Kidney (tissue), 14 donors: Measurements from ENCODE around the gene PRKAG2. TPM values are rescaled to one million over a fixed set of nuclear protein-coding genes. Genes with fewer than 3 reads are reported as not detected.

ENCODE experiments used
- DNase-seq, 5 donors: peaks; one replicate each; pipeline ENCODE4 v3.0.0-alpha.2; 2013 to 2020
- FAIRE-seq: peaks from 2 replicates; lab custom pipeline; 2012; peaks lifted over from hg19 to GRCh38; lab: Jason Lieb, UNC
- H3K27ac ChIP-seq, 2 donors: one replicate each; pipeline ENCODE4 v1.7.0; 2013; ENCODE audit warnings: low read depth in 2 of 2, low read length in 2 of 2, inconsistent platforms in 1 of 2
- H3K27me3 ChIP-seq: one replicate; pipeline ENCODE4 v1.7.1; 2013; ENCODE audit warnings: low read length, inconsistent platforms; ENCODE audit not compliant: control insufficient read depth, insufficient read depth
- H3K36me3 ChIP-seq, 3 donors: one replicate each; pipeline versions ENCODE4 v1.7.0 to v1.7.1; 2013; ENCODE audit warnings: low read length in 3 of 3, control low read depth in 1 of 3, inconsistent platforms in 1 of 3; ENCODE audit not compliant: insufficient read depth in 3 of 3, control insufficient read depth in 2 of 3
- H3K4me1 ChIP-seq, 3 donors: one replicate each; pipeline versions ENCODE4 v1.7.0 to v1.7.1; 2013; ENCODE audit warnings: low read length in 3 of 3, inconsistent platforms in 1 of 3, low read depth in 1 of 3; ENCODE audit not compliant: control insufficient read depth in 2 of 3, insufficient read depth in 2 of 3
- H3K4me3 ChIP-seq, 3 donors: one replicate each; pipeline versions ENCODE4 v1.7.0 to v1.8.1; 2013; ENCODE audit warnings: low read length in 3 of 3, control low read depth in 1 of 3, inconsistent platforms in 1 of 3
- H3K9ac ChIP-seq, 3 donors: one replicate each; pipeline versions ENCODE4 v1.7.0 to v1.7.1; 2013; ENCODE audit warnings: low read length in 3 of 3, control low read depth in 1 of 3, inconsistent platforms in 1 of 3
- H3K9me3 ChIP-seq, 3 donors: one replicate each; pipeline versions ENCODE4 v1.7.0 to v1.7.1; 2013; ENCODE audit warnings: low read length in 3 of 3, control low read depth in 1 of 3, inconsistent platforms in 1 of 3; ENCODE audit not compliant: control insufficient read depth in 2 of 3, insufficient read depth in 1 of 3
- intact Hi-C: fragments of 100-400 bp; cut with DNase I; formaldehyde crosslinking; loops from one replicate; pipeline ENCODE4 v1.11.1; 2022
- polyA plus RNA-seq: library from polyadenylated mRNA; stranded (reverse); fragments of 350-450 nt; fragmentation: Illumina TruSeq; extraction: RNeasy Lipid Tissue Mini Kit (QIAGEN cat#74804); gene quantifications from one replicate; pipeline ENCODE4 v1.2.3, GENCODE V29; 2014; ENCODE audit warnings: low read depth, low replicate concordance; ENCODE audit not compliant: insufficient read depth
- total RNA-seq: library from RNA; stranded (reverse); fragmentation: NEBNext Ultra II Directional; extraction: Animal tissue kit (Norgen Biotek cat#: 25700); gene quantifications from one replicate; pipeline ENCODE4 v1.2.1, GENCODE V29; 2021
- TF ChIP-seq, protein P1 (sequence below): IDR thresholded peaks from 3 replicates; pipeline ENCODE4 v1.5.1; 2012; ENCODE audit warnings: mild to moderate bottlenecking, moderate library complexity, borderline replicate concordance; ENCODE audit not compliant: insufficient read depth; ENCODE audit errors: extremely low read depth
- donor health status: control.
- donor health status: control.
- donor health status: control.
- donor health status: control.
- donor health status: control.
- donor health status: DM: yes; HTN: yes; CAD: no.
- donor health status: Normal renal cell carcinoma (clear cell type).

The PRKAG2 gene
- total and polyA plus RNA-seq, 2 donors from 2014 or later: 40.7 to 40.9 TPM

DNA sequence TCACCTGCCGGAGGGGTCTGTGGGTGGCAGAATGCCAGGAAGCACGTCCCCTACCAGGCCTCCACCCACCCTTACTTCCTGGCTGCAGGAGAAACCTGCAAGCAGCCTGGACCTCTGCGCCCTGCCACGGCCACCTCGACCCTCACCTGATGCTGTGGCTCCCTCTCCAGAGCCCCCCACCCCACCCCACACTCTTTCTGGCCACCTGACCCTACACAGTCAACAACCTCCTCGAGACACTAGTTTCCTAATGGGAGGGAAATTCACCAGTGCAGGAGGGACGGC is 91.3 kb downstream of the PRKAG2 start:
- FAIRE-seq (no peak), DNase-seq (no peak)
- no peak overlapping the region for H3K4me3 ChIP-seq
- H3K4me1 ChIP-seq: peaks cover 0 to 6% (median 0%) of the 10 kb centered on the region in 3 donors
- H3K9ac ChIP-seq: no peak overlapping the region
- no peaks in the 10 kb centered on the region for H3K27me3 ChIP-seq
- TF ChIP-seq, protein P1, sequence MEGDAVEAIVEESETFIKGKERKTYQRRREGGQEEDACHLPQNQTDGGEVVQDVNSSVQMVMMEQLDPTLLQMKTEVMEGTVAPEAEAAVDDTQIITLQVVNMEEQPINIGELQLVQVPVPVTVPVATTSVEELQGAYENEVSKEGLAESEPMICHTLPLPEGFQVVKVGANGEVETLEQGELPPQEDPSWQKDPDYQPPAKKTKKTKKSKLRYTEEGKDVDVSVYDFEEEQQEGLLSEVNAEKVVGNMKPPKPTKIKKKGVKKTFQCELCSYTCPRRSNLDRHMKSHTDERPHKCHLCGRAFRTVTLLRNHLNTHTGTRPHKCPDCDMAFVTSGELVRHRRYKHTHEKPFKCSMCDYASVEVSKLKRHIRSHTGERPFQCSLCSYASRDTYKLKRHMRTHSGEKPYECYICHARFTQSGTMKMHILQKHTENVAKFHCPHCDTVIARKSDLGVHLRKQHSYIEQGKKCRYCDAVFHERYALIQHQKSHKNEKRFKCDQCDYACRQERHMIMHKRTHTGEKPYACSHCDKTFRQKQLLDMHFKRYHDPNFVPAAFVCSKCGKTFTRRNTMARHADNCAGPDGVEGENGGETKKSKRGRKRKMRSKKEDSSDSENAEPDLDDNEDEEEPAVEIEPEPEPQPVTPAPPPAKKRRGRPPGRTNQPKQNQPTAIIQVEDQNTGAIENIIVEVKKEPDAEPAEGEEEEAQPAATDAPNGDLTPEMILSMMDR: no peak
- intact Hi-C loops: loop anchor here (10.0 kb wide), 1 partner anchor 149 kb away; no protein-coding TSS in a partner anchor
- H3K36me3 ChIP-seq: peaks cover 0 to 2% (median 0%) of the 10 kb centered on the region in 3 donors
- H3K9me3 ChIP-seq: no peaks in the 10 kb centered on the region
- H3K27ac ChIP-seq: no peak overlapping the region

DNA sequence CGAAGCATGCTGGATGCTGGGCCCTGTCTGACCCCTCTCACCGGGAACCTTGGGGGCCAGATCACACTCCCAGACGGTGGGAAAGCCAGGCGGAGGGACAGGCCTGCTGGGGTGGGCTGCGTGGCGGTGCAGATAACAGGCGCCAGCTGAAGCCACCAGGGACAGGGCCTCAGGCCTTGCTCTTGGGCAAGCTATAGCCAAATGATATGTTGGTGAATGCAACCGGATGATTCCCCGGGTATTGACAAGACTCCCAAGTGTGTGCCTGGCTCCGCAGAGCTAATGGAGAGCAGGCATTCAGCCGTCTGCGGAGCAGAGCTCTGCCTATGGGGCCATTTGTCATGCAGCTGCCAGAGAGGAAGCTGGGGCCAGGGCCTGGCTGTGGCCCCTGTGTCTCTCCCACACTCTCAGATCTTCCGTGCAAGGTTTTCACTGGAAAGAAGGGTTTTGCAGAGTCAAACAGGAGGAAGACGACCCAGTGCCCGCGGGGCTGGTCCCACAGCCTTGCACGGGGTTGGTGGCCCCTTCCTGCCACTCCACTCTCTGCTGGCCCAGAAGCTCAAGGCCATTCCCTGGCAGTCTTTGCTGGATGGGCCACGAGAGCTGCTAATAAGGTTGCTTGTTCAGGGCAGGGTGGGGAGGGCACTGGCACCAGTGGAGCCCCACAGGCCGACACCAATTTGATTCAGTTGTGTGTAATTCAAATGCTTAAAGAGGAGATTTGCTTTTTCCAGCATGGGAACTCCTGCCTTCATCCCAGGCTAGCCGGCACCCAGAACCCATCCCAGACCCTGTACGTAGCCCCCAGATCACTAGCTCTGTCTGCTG is 91.8 kb downstream of the PRKAG2 start:
- Histone ChIP-seq H3K9me3 (no peaks in the 10 kb centered on the region), H3K27me3 (no peaks in the 10 kb centered on the region), H3K36me3 (peaks cover 0 to 5% (median 0%) of the 10 kb centered on the region in 3 donors), H3K9ac (no peak overlapping the region), H3K27ac (no peak overlapping the region), H3K4me3 (no peak overlapping the region), H3K4me1 (peaks cover 0 to 6% (median 0%) of the 10 kb centered on the region in 3 donors)
- intact Hi-C loops: loop anchor here (10.0 kb wide), 1 partner anchor 150 kb away; no protein-coding TSS in a partner anchor
- no peak for FAIRE-seq
- TF ChIP-seq, protein P1: no peak
- peak in 1 of 5 donors; percentile 48 for DNase-seq

DNA sequence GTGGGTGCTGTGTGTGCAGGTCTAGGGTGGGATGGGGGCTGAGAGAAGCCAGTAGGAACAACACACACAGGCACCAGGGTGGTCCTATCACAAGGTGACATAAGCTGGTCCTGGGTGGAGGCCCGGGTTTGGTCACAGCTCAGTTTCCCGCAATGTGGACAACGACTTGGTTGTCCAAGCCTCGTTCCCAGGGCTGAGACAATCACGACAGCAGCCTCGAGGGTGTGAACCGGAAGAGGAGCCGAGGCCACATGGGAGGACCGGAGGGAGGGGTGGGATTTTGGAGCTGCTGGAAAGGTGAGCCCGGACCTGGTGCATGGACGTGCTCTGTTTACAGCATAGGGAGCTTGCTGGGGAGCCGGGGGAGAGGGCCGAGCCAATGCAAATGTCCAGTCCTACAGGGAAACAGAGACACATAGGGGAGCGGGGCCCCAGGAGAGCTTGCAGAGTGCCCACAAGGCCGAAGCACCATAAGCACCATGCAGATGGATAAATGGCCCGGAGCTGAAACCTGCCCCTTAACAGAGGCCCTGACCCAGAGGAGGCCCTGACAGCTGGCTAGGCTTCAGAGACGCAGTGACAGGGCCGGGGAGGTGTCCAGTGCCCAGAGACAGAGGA is 92.8 kb downstream of the PRKAG2 start:
- Histone ChIP-seq H3K9me3 (no peaks in the 10 kb centered on the region), H3K9ac (no peak overlapping the region), H3K27me3 (no peaks in the 10 kb centered on the region), H3K4me1 (peaks cover 0 to 6% (median 0%) of the 10 kb centered on the region in 3 donors), H3K4me3 (no peak overlapping the region), H3K27ac (no peak overlapping the region), H3K36me3 (peaks cover 0 to 5% (median 0%) of the 10 kb centered on the region in 3 donors)
- intact Hi-C loops: loop anchor here (10.0 kb wide), 1 partner anchor 151 kb away; no protein-coding TSS in a partner anchor
- TF ChIP-seq, protein P1: no peak
- DNase-seq (peak in 1 of 5 donors; percentile 65), FAIRE-seq (no peak)
